ENCODE data around the gene HIGD2B.
"Not testable (repeated sequence)": the region's sequence is repeated elsewhere in the genome, so short reads cannot be mapped to it uniquely, and the experiment has no call there.

The HIGD2B gene

GRCh38 chr15:72671525-72671924 lies 14.5 kb downstream of the HIGD2B start:
- DNase-seq: no peak

GRCh38 chr15:72670656-72671352 lies 15.2 kb downstream of the HIGD2B start:
- peak; percentile 87 for DNase-seq

GRCh38 chr15:72669803-72670202 lies 16.2 kb downstream of the HIGD2B start:
- DNase-seq: not testable (repeated sequence)

GRCh38 chr15:72665706-72666105 lies 20.3 kb downstream of the HIGD2B start:
- not testable (repeated sequence) for DNase-seq

- not testable (repeated sequence) for DNase-seq
Measured at GRCh38 chr15:72663931-72664330, 22.1 kb downstream of the HIGD2B start.

GRCh38 chr15:72661081-72661480 lies 24.9 kb downstream of the HIGD2B start:
- not testable (repeated sequence) for DNase-seq

GRCh38 chr15:72656014-72656413 lies 30.0 kb downstream of the HIGD2B start:
- not testable (repeated sequence) for DNase-seq

- DNase-seq: not testable (repeated sequence)
Measured at GRCh38 chr15:72654397-72654796, 31.6 kb downstream of the HIGD2B start, which contains the start of gene GOLGA6B. Gene GOLGA6B (plus strand): TSS chr15:72654697. CDS start chr15:72654738, 41 bp downstream.

- DNase-seq: not testable (repeated sequence)
Measured at GRCh38 chr15:72648631-72649253, 37.2 kb downstream of the HIGD2B start.

GRCh38 chr15:72642271-72642670 lies 43.7 kb downstream of the HIGD2B start:
- DNase-seq: not testable (repeated sequence)

- not testable (repeated sequence) for DNase-seq
Measured at GRCh38 chr15:72639759-72640483, 46.1 kb downstream of the HIGD2B start.

GRCh38 chr15:72636519-72637282 lies 49.3 kb downstream of the HIGD2B start:
- peak; percentile 68 for DNase-seq

- DNase-seq: not testable (repeated sequence)
Measured at GRCh38 chr15:72629068-72629570, 56.9 kb downstream of the HIGD2B start.

- not testable (repeated sequence) for DNase-seq
Measured at GRCh38 chr15:72628249-72629067, 57.5 kb downstream of the HIGD2B start.

GRCh38 chr15:72626153-72626552 lies 59.8 kb downstream of the HIGD2B start:
- not testable (repeated sequence) for DNase-seq

Measured in activated CD8-positive, alpha-beta memory T cell treated with anti-CD3 and anti-CD28 coated beads for 24 hours (primary cell).